HG03039 (cell line): ENCODE results near the gene CD300LF.

Experiments used
- ATAC-seq: cut with Tn5 transposase; IDR thresholded peaks from one replicate; pipeline ENCODE4 v1.9.1; 2021; ENCODE audit warnings: mild to moderate bottlenecking, moderate library complexity; ENCODE audit not compliant: unreplicated experiment

The CD300LF gene

GRCh38 chr17:74691151-74691550, 21.6 kb downstream of the CD300LF start:
- ATAC-seq = no peak

- ATAC-seq = no peak
Measured at GRCh38 chr17:74690409-74690825, 22.3 kb downstream of the CD300LF start.

- no peak for ATAC-seq
Measured at GRCh38 chr17:74687886-74688285, 24.8 kb downstream of the CD300LF start.

- no peak for ATAC-seq
Measured at GRCh38 chr17:74686761-74687160, 26.0 kb downstream of the CD300LF start.

GRCh38 chr17:74682471-74683190, 30.1 kb downstream of the CD300LF start:
- no peak for ATAC-seq

GRCh38 chr17:74682028-74682427, 30.7 kb downstream of the CD300LF start:
- no peak for ATAC-seq

GRCh38 chr17:74680941-74681340, 31.8 kb downstream of the CD300LF start:
- ATAC-seq = no peak

GRCh38 chr17:74680213-74680612, 32.5 kb downstream of the CD300LF start:
- ATAC-seq = no peak

- no peak for ATAC-seq
Measured at GRCh38 chr17:74679374-74679773, 33.3 kb downstream of the CD300LF start.

GRCh38 chr17:74678541-74678940, 34.2 kb downstream of the CD300LF start:
- no peak for ATAC-seq

- no peak for ATAC-seq
Measured at GRCh38 chr17:74677558-74678466, 34.9 kb downstream of the CD300LF start.

- ATAC-seq = no peak
Measured at GRCh38 chr17:74671031-74671771, 41.5 kb downstream of the CD300LF start.

GRCh38 chr17:74670329-74670728, 42.4 kb downstream of the CD300LF start:
- no peak for ATAC-seq

- no peak for ATAC-seq
Measured at GRCh38 chr17:74663561-74663960, 49.2 kb downstream of the CD300LF start.

GRCh38 chr17:74659889-74660288, 52.8 kb downstream of the CD300LF start:
- no peak for ATAC-seq

- no peak for ATAC-seq
Measured at GRCh38 chr17:74658620-74659019, 54.1 kb downstream of the CD300LF start.

GRCh38 chr17:74654742-74655141, 58.0 kb downstream of the CD300LF start:
- no peak for ATAC-seq

GRCh38 chr17:74652020-74652419, 60.7 kb downstream of the CD300LF start:
- no peak for ATAC-seq

- no peak for ATAC-seq
Measured at GRCh38 chr17:74649909-74650308, 62.8 kb downstream of the CD300LF start.

- no peak for ATAC-seq
Measured at GRCh38 chr17:74647871-74648672, 64.7 kb downstream of the CD300LF start.

- no peak for ATAC-seq
Measured at GRCh38 chr17:74646231-74646630, 66.5 kb downstream of the CD300LF start.
